Measurements from ENCODE around the gene NTRK1.

GRCh38 chr1:156883919-156884318, 23.3 kb downstream of the NTRK1 start:
- no peak for TF ChIP-seq ZNF431 (CRISPR knock-in tag; IDR thresholded peaks at IDR 0.05; ENCODE audit: borderline replicate concordance, low read depth)
- TF ChIP-seq BRF2 (CRISPR knock-in tag; IDR thresholded peaks at IDR 0.05), result no peak
- no peak for TF ChIP-seq AKAP8 (CRISPR knock-in tag; IDR thresholded peaks at IDR 0.05)
- no peak for TF ChIP-seq AHR (CRISPR knock-in tag; IDR thresholded peaks at IDR 0.05)
- no peak for TF ChIP-seq MYC (CRISPR knock-in tag; IDR thresholded peaks at IDR 0.05; ENCODE audit: borderline replicate concordance)
- TF ChIP-seq ZNF264 (CRISPR knock-in tag; IDR thresholded peaks at IDR 0.05), result no peak
- no peak for TF ChIP-seq TP53 (CRISPR knock-in tag; conservative IDR thresholded peaks at IDR 0.05)

All from HepG2 (cell line).